Fibroblast of lung (primary cell): ENCODE results near the gene CHD6.

Experiments used
- CTCF ChIP-seq, 2 donors: IDR thresholded peaks in 1 of 2; conservative IDR thresholded peaks in 1 of 2; 1 replicate in 1 of 2; 2 replicates in 1 of 2; pipeline ENCODE4 v1.5.1; 2011 to 2012; ENCODE audit warnings: low read length in 2 of 2, control low read depth in 1 of 2, inconsistent platforms in 1 of 2, low read depth in 1 of 2, mild to moderate bottlenecking in 1 of 2
- EZH2 ChIP-seq: IDR thresholded peaks from 2 replicates; pipeline ENCODE4 v1.5.1; 2012; ENCODE audit warnings: low read length, control low read depth, mild to moderate bottlenecking; ENCODE audit errors: missing control alignments

GRCh38 chr20:41427833-41428232 lies 190.3 kb downstream of the CHD6 start:
- TF ChIP-seq CTCF (conservative IDR thresholded peaks at IDR 0.05 in 1 of 2, IDR thresholded peaks at IDR 0.05 in 1 of 2; ENCODE audit: low read depth in 1 of 2, low read length in 2 of 2) (no peak), EZH2 (no peak)
